HL-60/S4 treated with phorbol 12-myristate 13-acetate at 8.2 ng/mL for 4 days and 3 days (cell line): ENCODE measurements around the gene KRT81.
"Not testable (repeated sequence)": the region's sequence is repeated elsewhere in the genome, so short reads cannot be mapped to it uniquely, and the experiment has no call there.

Experiments
- in situ Hi-C: fragments of 300-500 bp; cut with MboI; formaldehyde crosslinking; loops from 2 replicates; pipeline ENCODE4 v1.15.0; 2022; ENCODE audit warnings: low sequenced_read_pairs

KRT81 gene

GRCh38 chr12:52245259-52245961 is 45.9 kb downstream of the KRT81 start:
- in situ Hi-C loops = no loop called here

- in situ Hi-C loops = no loop called here
Measured at GRCh38 chr12:52244615-52244994, 46.7 kb downstream of the KRT81 start.

- in situ Hi-C loops = no loop called here
Measured at GRCh38 chr12:52243856-52244614, 47.3 kb downstream of the KRT81 start.

GRCh38 chr12:52243259-52243855 is 48.0 kb downstream of the KRT81 start:
- in situ Hi-C loops = no loop called here

GRCh38 chr12:52242442-52243258 is 48.7 kb downstream of the KRT81 start:
- in situ Hi-C loops = no loop called here

- in situ Hi-C loops = no loop called here
Measured at GRCh38 chr12:52241205-52241842, 50.0 kb downstream of the KRT81 start.

- in situ Hi-C loops = not testable (repeated sequence)
Measured at GRCh38 chr12:52240247-52240646, 51.1 kb downstream of the KRT81 start.

GRCh38 chr12:52239767-52240166 is 51.6 kb downstream of the KRT81 start:
- in situ Hi-C loops = no loop called here

GRCh38 chr12:52238916-52239646 is 52.3 kb downstream of the KRT81 start:
- in situ Hi-C loops = no loop called here

GRCh38 chr12:52238207-52238840 is 53.0 kb downstream of the KRT81 start:
- in situ Hi-C loops = no loop called here

- in situ Hi-C loops = no loop called here
Measured at GRCh38 chr12:52236386-52237050, 54.8 kb downstream of the KRT81 start.
